Fibroblast of peridontal ligament (primary cell): ENCODE results near the gene C22orf39.

ENCODE experiments used
- DNase-seq: peaks from one replicate; pipeline ENCODE4 v3.0.0-alpha.2; 2010; ENCODE audit errors: extremely low read depth

C22orf39 gene

GRCh38 chr22:19430890-19431541, 16.5 kb downstream of the C22orf39 start:
- peak; percentile 34 for DNase-seq

DNA sequence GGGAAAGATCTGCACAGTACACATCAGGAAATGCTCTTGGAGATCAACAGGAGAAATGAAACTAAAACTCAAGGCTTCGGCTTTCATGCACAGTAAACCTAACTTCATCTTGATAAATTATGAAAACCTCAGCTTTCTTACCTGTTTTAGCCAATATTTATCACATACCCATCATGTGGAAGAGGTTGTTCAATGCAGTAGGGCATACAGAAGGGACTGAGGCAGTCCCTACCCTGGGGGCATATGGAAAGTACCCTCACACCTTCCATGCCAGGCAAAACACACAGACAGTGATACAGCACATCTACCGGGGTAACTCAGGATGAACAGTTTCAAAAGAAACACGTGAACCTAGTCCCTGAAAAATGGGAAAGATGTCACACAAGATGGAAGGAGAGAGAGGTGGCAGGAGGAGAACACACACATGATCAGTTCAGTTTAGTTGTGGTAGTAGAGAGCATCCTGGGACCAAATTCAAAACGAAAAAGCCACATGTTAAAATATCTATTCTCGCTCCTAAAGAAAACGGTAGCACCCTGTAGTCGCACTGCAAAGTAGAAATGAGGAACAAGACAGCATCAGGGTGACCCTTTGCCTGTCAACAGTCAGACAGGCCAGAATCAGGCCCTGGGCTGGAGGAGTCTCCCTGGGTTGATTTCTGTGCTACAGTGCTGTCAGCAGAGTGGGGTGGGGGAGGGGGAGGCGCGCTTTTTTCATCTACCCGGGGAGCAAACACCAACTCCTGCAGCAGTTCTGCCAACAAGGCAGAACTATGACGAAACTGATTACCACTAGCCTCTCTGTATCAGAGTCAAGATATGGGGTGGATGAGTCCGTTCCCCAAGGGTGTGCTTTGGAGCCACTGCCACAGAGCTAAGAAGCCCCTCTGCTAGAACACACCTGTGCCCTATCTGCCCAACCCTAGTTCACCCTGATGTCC, 17.3 kb downstream of the C22orf39 start:
- peak; percentile 75 for DNase-seq

GRCh38 chr22:19424186-19424500, 23.4 kb downstream of the C22orf39 start:
- no peak for DNase-seq

DNA sequence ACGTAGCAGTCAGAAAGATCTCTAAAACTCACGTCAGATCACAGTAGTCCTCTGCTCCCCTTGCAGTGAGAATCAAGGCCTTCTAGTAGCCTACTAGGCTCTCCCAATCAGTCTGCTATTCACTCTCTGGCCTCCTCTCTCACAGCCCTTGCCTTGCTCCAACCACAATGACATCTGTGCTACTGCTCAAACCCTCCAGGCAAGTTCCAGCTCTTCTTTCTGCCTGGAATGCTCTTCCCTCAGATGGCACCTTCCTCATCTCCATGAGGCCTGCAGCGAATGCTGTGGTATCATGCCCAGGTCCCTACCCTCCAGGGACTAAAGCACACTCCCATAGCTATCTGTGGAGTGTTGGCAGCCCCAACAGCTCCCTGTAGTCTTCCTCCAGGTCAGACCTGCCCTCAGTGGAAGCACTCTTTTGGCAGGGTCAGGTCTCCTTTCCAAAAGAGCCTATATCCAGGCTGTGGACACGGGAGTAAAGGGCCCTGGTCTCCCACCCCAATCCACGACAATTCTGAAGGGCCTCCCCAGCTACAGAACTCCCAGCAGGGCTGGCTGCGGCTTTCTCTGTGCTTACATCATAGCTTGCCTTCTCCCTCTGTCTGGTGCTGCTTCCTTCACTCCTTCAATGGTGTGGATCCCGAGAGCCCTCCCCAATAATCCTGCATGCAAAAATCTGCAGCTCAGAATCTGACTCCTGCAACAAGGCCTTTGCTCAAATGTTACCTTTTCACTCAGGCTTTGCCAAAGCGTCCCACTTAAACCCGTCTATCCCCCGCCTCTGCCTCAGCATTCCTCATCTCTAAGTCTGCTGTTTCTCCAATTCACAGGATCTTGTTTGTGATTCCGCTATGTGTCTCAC, 24.8 kb downstream of the C22orf39 start:
- no peak for DNase-seq

- no peak for DNase-seq
Observed at GRCh38 chr22:19420321-19420720, 27.2 kb downstream of the C22orf39 start.

GRCh38 chr22:19419464-19420178, 27.9 kb downstream of the C22orf39 start:
- no peak for DNase-seq

- DNase-seq = no peak
Observed at GRCh38 chr22:19419086-19419463, 28.4 kb downstream of the C22orf39 start.

- no peak for DNase-seq
Observed at GRCh38 chr22:19412923-19413322, 34.6 kb downstream of the C22orf39 start.

- DNase-seq = no peak
Observed at GRCh38 chr22:19412478-19412877, 35.0 kb downstream of the C22orf39 start.

DNA sequence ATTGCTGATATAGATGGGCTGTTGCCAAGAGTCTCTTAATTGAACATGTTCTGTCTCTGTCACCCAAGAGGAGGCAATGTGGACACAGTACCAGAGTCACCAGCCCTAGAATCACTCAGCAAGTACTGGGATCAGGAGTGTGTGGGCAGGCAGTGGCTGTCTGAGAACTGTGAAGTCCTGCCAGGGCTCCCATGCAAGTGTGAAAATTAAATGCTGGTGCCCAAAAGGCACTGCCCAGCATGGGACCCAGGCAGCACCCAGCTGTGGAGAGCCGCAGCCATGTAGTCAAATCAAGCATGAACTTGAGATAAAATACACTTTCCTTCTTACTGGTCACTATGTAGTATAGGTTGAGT, 35.8 kb downstream of the C22orf39 start:
- no peak for DNase-seq

DNA sequence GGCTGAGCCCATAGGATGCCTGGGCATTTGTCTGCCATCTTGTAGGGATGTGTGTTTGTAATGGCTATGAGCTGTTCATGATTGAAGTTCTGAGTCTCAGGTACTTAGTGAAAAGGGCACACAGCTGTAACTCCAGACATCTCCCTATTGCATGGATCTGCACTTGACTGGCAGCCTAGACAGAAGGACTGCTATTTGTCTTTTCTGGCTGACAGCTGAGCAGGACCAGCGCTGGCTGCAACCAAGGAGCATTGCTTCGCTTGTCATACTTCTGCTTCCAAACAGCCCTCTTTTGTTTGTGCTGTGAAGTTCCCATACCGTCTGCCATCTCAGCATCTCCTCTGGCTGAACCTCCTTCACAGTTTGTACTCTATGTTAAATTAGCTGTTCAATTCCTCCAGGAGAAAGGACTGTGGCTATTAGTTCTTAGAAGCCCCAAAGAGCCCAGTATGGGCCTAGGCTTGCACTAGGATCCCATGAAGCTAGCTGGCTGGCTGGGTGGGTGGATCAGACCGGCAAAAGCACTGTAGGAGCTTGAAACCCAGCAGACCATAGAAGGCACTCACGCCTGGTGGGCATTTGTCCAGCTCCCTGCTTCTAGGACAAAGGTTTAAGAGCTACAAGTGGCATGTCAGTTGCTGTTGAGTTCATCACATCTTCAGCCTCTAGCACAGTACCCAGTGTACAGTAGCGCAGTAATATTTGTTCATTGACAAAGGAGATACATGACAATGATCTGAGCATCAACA, 36.4 kb downstream of the C22orf39 start:
- DNase-seq = no peak

DNA sequence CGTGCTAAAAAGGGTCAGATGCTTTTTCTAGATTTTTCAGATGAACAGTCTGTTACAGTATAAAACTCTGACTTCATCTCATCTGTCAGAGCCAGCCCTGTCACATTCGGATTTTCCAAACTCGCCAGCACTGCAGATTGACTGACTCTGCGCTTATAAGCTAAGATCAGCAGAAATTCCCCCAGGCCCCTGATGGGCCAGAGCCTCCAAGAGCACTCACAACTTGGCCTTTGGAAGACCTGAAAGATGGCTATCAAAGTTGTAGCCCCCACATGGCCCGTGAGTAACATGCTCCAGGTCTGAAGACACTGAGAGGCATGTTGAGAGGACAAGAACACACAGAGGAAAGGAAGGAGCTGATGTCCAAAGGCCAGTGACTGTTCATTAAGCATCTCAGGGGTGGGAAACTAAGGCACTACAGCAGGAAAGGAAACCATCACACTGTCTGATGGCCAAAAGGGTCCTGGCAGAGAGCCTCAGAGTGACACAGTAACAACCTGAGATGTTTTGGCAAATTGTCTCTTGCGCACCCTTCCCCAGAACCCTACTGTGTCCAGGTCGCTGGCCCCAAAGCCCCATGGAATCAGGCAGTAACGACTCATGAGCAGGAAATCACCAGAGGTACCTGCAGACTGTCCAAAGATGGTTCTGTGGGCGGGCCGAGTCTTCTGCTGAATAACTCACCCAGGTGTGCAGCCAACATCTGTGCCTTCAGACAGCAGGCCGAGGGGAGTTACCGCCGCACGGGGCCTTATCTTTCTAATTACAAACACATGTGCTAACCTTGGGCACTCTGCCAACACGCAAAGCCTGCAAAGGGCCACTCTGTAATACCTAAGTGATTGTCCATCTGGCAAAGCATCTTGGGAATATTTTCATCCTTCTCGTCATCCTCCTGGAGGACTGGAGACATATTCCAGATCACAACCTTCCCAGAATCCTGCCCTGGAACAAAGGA, 39.6 kb downstream of the C22orf39 start:
- no peak for DNase-seq

- no peak for DNase-seq
Observed at GRCh38 chr22:19406846-19407245, 40.7 kb downstream of the C22orf39 start.

DNA sequence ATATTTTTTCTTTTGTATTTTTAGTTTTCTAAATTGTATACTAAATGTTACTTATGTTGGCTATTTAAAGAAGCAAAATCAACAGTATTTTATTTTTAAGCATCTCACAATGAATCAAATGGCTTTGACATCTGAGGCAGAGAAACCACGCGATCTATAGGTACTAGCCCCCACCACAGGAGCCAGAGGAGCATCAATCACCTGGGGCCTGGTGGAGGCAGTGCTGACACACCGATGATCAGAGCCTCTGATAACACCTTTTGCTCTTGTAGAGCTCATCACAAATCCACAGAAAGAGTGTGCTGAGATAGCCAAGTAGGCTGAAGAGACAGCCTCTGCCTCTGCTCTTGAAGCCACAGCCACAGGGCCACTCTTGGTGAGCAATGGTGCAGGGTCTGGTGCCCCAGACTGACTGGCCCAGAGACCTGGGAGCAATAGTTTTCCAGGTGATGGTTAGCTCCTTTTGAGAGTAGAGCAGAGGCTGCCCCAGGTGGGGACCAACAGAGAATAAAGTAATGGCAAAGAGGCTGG, 41.2 kb downstream of the C22orf39 start:
- no peak for DNase-seq

DNA sequence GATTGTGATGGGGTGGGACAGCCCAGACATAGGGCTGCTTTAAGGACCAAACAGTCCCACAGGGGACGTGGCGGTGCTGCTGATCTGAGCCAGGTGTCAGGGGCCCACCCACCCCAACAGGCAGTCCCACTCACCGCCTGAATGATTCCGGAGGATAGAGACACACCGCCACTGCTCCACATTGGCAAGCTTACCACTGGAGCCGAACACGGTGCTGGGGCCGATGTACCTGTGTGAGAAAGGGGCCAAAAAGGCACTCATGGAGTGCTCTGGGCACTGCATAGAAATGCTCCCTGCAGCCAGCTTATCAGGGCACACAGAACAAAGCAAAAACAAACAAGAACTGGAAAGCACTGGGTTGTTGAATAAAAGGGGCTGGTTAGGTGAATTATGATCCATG, 41.9 kb downstream of the C22orf39 start:
- DNase-seq = no peak

GRCh38 chr22:19405133-19405532, 42.4 kb downstream of the C22orf39 start:
- DNase-seq = no peak

GRCh38 chr22:19404676-19405075, 42.8 kb downstream of the C22orf39 start:
- no peak for DNase-seq

- no peak for DNase-seq
Observed at GRCh38 chr22:19402642-19403191, 44.8 kb downstream of the C22orf39 start.

- DNase-seq = no peak
Observed at GRCh38 chr22:19401483-19401882, 46.0 kb downstream of the C22orf39 start.
